GM19397 (cell line): ENCODE measurements around the gene ALKAL2.

ENCODE experiments used
- ATAC-seq: cut with Tn5 transposase; IDR thresholded peaks from one replicate; pipeline ENCODE4 v1.9.1; 2021; ENCODE audit warnings: mild to moderate bottlenecking, moderate library complexity; ENCODE audit not compliant: unreplicated experiment

The ALKAL2 gene

DNA sequence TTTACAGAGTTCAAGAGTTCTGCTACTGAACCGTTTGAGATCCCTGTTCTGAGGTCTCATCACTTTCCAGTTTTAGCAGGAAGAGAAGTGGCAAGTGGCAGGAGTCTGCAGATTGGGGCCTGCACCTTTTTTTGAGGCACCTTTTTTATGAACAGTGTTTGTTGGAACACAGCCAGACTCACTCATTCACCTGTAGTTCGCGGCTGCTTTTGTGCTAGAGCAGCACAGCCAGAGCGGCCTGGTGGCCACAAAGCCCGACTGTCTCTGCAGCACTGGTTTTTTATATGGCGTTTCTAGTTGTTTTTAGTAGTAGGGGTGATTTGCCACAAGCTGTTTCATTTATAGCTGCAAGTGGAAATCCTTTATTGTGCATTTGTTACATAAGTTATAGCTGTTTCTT, 14.6 kb downstream of the ALKAL2 start:
- ATAC-seq = no peak

DNA sequence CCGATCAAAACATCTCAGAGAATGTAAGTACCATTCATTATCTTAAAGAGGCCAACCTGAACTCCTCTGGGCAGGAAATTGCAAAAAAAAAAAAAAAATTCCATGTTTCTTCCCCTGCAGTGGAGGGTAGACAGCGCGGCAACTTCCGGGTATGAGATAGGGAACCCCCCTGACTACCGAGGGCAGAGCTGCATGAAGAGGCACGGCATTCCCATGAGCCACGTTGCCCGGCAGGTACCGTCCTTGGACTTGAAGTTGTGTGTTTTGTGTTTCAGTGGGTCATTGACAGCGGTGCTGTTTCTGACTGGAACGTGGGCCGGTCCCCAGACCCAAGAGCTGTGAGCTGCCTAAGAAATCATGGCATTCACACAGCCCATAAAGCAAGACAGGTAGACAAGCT, 16.0 kb downstream of the ALKAL2 start:
- no peak for ATAC-seq

DNA sequence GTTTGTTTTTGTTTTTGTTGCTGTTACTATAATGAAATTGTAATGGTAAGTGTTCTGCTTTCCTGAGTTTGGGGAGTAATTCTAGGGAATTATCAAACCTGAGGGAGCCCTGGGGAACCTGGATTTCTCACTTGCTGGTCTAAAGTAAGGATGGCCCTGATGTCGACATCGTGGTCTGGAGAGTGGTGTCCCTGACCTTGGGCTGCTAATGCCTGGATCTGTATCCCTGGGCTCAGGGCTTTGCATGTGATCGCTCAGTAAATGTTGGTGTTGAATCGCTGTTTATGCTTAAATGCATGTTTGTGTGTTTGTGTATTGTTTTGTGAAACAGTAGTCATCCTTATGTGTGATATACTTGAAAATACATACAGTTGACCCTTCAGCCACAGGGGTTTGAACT, 17.0 kb downstream of the ALKAL2 start:
- no peak for ATAC-seq

DNA sequence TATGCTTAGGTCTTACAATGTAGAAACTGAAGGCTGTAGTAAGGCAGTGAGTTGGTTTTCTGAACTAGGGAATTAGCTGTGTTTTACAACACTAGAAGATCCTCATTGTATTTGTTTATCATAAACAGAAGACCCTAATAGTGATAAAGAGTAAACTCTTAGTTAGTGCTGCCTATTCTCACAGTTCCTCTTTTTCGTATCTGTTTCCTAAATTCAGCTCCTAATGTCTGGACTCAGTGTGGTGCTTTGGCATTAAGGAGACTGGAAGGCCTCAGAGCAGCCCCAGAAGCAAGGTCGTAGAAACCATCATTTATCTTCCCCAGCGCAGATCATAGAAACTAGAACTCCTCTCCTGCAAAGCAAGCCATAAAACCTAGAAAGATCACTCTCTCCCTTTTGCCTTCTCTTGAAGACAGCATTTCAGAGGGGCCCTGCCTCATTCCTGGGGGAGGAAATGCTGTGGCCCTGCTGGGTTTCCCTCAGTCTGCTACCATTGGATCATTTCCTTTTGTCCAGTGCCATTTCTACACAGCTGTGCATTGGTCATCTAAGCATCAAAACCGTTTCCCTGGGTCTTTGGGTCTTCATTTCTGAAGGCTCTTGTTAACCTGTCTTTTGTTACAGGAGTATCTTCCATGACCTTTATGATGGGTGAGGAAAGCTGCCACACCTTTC, 18.4 kb downstream of the ALKAL2 start:
- ATAC-seq = no peak

DNA sequence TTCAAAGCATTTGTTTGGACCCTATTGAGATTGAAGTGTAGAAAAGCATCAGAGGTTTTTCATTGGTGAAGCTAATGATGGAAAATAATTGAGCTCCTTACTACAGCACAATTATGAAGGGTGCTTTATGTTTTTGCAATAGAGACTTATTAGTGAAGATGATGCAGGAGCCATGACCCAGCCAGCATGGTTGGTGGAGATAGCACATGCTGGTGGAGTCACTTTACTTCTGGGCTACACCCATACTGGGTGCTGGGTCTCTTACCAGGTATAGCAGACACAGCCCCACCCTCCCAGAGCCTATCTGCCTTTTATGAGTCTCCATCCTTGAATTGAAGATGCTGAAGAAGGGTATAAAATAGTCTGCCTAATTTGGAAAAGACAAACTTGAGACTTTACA, 19.6 kb downstream of the ALKAL2 start:
- ATAC-seq = no peak

DNA sequence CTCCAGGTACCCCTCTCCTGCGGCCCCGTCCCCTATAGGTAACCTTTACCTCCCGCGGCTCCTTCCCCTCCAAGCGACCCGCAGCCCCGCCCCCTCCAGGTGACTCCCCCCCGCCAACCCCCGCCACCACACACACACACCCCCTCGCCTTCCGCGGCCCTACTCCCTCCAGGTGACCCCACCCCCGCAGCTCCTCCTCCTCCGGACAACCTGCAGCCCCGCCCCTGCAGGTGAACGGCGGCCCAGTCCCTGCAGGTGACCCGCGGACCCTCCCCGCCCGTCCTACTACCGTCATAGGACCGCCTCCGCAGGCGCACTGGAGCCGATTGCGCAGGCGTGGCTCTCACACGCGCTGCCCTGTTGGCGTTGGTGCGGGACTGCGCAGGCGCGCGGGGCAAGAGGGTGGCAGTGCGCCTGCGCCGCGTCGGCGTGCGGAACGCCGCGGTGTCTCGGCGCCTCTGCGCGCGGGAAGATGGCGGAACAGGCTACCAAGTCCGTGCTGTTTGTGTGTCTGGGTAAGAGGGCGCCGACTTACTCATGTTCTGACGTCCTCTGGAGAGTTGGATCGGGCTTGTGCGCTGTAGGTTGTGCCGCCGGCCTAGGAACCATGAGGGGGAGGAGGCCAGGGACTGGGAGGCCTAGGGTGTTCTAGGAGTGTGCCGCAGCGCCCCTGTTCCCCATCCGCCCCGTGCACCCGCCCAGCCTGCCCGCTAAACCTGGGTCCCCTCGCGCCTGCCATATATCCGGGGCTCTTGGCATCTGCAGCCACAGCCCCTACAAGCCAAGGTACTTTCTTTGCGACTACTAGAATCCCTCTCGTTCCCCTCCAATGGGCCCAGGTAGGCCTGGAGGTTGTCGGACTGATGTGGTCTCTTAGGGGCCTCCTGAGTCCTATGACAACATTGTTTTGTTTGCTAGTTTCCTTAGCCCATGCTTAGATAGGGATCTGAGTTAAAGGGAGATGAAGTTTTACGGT, 23.1 kb downstream of the ALKAL2 start, which contains the start of gene ACP1:
ACP1 (plus strand) TSS at position 455 of the 976 bp plus-strand sequence; CDS start at position 473, 18 bp downstream.
- peak; percentile 93 for ATAC-seq

DNA sequence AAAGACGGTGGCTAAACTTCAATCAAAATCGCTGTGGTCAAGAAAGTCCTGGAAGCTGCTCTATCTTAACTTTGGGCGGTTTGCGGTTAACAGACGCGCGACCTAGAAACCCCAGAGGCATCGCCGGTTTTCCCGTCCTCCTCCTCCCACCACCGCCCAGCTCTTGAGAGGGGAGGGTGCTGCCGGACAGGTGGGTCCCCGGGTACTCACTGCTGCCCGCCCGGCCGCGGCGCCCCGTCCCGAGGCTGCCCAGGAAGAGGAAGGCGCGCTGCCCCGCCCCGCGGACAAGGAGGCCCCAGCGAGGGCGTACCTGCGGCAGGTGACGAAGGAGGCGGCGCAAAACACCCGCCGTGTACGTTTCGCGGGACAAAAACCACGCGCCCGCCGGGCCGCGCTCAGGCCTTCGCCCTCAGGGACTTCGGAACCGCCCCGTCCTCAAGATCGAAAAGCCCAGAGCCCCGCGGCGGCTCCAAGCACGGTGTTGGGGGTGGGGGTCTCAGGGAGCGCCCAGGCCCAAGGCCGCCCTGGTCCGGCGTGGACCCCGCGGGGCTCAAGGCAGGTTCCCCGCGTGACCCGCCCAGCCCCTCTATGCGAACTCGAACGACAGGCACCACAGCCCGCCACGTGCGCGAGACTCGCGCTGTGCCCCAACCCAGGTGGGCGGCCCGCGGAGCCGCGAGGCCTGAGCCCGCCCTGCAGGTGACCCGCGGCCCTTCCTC, 24.0 kb downstream of the ALKAL2 start, which contains the start of gene SH3YL1:
SH3YL1 (minus strand) TSS at position 259 of the 719 bp plus-strand sequence; CDS start at position 211, 48 bp downstream.
- peak; percentile 23 for ATAC-seq

DNA sequence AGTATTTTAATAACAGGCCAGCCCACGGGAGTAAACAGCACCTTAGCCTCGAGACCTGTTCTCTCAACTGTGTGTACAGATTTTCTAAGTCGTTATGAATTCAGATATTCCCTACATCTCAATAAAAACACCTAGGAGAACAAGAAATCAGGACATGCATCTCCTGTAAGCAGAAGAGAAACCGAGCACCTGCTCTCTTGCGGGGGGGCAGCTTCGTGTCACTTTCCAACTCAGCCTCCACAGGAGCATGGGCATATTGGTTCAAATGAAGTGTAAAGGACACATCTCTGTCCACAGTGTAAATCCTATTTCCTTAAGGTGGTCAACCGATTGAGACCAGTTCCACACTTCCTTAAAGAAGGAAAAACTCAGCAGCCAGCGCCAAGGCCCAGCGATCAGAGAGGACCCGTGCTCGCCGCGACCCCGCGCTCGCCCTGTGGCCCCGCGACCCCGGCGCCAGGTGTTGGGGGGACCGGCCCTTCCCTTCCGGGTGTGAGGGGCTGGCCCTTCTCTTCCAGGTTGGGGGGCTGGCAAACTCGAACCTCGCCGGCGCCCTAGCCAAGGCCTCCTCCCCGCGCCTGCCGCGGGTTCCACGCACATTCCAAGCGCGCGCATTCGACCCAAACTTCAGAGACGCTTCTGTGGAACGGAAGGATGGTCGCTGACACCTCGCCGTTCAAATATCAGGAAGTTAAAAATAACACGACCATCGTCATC, 24.7 kb downstream of the ALKAL2 start:
- ATAC-seq = no peak

DNA sequence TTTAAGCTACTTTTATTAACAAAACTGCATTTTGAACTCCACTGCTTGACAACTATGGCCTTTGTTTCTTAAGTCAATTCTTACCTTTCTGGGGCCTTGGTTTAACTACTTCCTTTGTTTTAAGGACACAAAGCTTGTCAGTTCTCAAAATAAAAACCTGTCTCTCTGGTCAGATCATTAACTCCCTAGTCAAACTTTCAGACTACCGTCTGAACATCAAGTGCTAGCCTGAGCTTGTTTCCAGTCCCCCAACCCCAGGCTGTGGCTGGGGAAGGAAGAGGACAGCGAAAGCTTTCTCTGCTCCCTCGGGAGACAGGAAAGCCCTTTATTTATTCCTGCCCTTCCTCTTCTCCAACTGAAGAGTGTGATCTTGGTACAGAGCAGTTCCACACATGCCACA, 25.8 kb downstream of the ALKAL2 start:
- no peak for ATAC-seq

DNA sequence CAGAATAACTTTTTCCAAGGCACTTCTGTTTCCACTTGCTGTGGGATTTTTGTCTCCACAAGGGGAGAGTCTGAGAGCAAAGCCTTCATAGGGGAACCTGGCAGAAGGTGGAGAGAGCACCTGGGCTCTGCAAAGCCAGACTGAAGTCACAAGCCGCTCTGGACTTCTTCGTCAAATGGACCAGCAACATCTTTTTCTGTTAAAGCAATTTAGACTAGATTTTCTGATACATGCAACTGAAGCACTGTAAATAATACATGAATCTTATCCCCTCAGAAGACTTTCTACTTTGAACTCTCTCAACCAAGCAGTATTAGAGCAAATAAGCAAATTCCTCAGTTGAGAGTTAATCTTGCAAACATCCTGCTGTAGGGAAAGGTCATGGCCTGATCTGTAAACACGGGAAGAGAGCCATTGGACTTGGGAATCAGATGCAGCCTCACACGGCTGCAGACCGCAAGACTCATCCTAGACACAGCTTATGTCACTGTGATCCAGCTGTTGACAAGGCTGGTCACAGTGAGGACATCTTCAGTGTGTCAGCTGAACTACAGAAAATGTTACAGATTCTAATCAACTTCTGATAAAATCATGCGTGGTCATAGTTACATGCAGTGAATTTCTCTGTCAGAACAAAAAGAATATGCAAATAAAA, 27.3 kb downstream of the ALKAL2 start:
- ATAC-seq = no peak

DNA sequence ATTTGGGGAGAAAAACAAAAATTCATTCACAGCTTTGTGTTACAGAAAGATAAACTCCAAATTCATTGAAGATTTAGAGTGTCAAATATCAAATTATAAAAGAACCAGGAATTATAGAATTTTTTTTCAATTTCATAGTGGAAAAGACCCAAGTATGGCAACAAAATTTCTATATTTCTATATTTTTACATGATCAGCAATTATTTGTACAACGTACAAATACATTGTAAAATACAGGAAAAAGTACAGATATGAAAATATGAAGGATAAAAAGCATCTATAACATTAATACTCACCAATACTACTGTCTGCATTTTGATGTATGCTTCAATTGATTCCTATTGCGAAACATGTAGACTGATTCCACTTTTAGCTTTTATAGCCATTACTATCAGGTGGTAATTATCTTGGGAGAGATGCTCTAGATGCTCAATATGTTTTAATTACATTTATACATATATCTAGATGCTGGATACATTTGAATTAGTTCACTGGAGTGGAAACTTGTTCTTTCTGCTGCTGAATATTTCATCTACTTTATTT, 28.0 kb downstream of the ALKAL2 start:
- no peak for ATAC-seq

DNA sequence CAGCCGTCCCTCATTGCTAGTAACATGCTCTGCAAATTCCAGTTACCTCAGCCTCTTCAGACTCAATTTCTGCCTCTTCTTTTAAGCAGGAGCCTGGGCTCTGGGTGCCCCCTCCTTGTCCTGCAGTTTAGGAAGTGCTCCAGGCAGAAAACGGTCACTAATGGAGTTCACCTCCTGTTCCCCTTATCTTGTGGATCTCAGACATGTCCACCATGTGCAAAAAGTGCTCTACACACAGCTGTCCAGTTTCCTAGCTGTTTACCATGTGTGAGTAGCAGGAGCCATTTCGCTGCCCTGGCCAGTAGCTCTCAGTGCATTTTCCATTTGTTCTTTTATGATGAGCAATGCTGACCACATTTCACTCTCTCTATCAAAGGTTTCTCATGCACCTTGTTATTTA, 29.0 kb downstream of the ALKAL2 start:
- no peak for ATAC-seq

DNA sequence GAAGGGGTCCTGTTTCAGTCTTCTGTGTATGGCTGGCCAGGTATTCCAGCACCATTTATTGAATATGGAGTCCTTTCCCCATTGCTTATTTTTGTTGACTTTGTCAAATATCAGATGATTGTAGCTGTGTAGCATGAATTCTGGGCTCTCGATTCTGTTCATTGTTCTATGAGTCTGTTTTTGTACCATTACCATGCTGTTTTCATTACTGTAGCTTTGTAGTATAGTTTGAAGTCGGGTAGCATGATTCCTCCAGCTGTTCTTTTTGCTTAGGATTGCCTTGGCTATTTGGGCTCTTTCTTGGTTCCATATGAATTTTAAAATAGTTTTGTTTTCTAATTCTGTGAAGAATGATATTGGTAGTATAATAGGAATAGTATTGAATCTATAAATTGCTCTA, 30.0 kb downstream of the ALKAL2 start:
- no peak for ATAC-seq

DNA sequence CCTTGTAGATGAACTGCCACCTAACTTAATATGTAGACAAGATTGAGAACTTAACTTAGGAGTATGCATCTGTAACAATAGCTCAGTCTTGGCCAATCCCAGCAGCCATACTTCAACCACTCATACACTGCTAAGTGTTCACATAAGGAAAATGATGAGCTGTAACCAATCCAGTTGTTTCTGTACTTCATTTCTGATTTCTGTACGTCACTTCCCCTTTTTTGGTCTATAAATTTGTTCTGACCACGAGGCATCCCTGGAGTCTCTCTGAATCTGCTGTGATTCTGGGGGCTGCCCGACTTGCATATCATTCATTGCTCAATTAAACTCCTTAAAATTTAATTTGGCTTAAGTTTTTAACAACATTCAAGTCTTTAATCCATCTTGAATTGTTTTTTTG, 30.5 kb downstream of the ALKAL2 start:
- no peak for ATAC-seq

DNA sequence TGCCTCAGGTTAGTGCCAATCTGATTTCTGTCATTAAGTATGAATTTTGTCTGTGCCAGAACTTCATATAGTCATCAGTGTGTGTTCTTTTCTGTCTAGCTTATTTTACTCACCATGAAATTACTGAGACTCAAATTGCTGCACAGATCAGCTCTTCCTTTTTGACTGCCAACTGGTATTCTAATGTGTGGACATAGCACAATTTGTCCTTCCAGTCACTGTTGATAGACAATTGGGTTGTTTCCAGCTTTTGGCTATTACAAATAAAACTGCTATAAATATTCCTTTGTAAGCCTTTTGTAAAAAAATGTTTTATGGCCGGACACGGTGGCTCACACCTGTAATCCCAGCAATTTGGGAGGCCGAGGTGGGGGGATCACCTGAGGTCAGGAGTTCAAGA, 31.8 kb downstream of the ALKAL2 start:
- ATAC-seq = no peak

DNA sequence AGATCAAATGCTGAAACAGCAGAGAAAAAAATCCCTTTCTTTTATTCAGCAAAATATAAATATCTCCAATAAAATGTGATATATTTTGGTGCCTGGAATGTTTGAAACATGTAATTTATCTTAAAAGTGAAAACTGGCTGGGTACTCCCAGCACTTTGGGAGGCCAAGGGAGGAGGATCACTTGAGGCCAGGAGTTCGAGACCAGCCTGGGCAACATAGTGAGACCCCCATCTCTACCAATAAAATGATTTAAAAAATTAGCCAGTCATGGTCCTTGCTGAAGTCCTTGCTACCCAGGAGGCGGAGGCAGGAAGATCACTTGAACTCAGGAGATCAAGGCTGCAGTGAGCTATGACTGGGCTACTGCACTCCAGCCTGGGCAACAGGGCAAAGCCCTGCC, 32.7 kb downstream of the ALKAL2 start:
- no peak for ATAC-seq

DNA sequence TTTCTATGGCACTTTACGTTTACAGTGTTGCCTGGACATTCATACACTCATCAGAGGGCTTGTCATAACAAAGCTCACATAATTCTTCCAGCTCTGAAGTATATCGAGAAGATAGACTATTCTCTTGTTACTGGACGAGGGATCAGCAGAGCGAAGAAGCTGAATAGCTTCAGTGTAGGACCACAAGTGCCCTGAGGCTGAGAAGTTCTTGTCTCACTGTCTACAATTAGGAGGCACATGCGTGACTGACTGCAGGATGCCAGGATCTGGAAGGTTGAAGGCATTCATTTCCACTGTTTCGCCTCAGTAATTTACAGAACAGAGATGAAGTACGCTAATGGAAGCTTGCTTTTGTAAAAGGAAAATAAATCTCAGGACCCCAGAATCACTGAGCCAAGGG, 33.6 kb downstream of the ALKAL2 start:
- no peak for ATAC-seq

DNA sequence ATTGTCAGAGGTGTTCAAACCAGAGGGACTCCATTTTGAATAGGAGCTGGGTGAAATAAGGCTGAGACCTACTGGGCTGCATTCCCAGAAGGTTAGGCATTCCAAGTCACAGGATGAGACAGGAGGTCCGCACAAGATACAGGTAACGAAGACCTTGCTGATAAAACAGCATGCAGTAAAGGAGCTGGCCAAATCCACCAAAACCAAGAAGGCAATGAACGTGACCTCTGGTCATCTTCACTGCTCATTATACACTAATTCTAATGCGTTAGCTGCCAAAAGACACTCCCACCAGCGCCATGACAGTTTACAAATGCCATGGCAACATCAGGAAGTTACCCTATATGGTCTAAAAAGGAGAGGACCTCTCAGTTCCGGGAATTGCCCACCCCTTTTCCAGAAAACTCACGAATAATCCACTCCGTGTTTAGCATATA, 34.7 kb downstream of the ALKAL2 start:
- ATAC-seq = no peak

DNA sequence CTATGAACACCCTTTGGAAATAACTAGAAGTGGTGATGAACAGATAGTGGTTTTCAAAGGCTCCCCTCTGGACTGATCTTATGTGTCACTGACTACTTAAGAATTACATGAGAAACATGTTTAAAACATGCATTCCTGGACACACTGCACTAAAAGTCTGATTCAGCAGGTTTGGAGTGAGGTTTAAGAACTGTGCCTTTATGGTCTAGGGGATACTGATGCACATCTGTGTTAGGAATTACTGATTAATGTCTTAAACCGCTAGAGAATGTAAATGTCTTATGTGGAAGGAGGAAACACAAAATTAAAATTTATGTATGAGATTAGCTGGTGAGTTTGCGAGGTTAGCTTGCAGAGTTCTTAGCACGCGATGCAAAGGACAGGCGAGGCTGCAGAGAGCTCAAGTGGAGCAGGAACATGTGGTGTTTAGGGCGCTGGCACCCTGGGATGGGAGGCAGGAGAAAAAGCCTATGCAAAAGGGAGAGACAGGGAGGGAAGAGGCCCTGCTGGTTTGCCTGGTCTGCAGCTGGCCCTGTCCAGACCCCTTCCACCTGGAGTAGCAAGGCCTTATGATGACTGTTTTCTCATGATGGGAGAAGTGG, 35.8 kb downstream of the ALKAL2 start:
- no peak for ATAC-seq
